ENCODE results near the gene TPK1.

TPK1 gene

DNA sequence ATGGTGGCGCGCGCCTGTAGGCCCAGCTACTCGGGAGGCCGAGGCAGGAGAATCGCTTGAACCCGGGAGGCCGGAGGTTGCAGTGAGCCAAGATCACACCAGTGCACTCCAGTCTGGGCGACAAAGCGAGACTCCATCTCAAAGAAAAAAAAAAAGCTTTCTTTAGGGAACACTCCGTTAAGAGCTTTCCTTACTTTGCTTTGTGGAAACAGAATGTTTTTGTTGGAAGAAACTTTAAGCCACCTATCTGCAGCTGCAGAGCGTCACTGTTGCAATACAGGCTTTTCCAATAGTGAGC, 641 bp upstream of the TPK1 start:
- TF ChIP-seq, protein P1, sequence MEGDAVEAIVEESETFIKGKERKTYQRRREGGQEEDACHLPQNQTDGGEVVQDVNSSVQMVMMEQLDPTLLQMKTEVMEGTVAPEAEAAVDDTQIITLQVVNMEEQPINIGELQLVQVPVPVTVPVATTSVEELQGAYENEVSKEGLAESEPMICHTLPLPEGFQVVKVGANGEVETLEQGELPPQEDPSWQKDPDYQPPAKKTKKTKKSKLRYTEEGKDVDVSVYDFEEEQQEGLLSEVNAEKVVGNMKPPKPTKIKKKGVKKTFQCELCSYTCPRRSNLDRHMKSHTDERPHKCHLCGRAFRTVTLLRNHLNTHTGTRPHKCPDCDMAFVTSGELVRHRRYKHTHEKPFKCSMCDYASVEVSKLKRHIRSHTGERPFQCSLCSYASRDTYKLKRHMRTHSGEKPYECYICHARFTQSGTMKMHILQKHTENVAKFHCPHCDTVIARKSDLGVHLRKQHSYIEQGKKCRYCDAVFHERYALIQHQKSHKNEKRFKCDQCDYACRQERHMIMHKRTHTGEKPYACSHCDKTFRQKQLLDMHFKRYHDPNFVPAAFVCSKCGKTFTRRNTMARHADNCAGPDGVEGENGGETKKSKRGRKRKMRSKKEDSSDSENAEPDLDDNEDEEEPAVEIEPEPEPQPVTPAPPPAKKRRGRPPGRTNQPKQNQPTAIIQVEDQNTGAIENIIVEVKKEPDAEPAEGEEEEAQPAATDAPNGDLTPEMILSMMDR (IDR thresholded peaks at IDR 0.05) = no peak

DNA sequence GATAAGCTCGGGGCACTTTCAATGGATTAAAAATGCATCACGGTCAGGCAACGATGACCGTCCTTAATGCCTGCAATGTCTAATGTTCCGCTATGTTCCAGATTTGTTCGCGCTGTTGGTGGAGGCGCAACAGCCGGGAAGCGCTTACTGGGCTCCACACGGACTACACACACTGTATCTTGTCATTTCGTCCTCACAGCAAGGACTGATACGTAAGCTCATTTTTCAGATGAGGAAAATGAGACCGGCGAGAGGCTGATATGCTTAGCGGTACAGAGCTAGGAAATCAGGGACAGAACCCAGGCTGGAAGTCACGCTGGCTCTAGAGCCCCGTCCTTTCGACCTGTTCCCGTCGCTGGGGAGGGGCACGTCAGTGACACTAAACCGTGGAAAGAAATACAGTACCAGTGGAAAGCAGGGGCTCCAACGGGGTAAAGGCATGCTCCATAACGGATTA, 670 bp downstream of the TPK1 start:
- TF ChIP-seq, protein P1 (IDR thresholded peaks at IDR 0.05) = no peak

DNA sequence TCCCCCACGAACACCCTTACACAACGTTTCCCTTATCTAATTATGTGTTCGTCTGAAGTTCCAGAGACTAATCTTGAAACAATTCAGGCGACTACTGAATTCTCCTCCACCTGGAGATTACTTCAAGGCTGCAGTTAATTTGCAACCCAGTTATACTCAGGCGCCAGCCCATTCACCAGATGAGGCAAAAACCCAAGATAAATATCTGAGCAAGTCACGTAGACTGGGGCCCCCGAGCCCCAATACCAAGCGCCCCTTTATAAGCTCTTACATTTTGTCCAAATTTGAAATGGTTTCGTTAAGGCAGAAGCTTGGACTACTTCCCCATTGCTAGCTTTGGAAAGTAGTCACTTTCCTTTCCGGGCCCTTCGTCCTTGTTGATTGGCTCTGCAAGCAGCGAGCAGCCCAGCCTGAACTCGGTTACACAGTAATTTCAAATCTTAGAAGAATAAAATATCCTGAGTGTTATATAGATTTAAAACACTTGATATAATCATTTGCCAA, 1.2 kb downstream of the TPK1 start:
- TF ChIP-seq, protein P1 (IDR thresholded peaks at IDR 0.05) = no peak

DNA sequence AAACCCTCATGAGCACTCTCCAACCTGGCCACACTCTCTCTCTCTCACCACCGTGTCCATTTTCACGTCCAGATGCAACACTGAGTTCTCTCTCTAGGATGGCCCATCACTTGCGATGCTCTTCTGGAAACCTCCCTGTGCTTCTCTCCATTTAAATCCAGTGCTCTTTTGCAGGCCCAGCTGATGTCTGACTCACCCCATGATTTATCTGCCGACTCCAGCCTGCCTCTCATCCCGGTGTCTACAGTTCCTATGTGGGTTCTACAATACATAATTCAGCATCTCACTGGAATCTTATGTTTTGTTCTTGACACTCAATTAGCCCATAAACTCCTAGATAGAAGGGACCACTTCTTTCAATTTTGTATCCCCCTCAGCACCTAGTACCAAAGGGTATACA, 5.0 kb downstream of the TPK1 start:
- TF ChIP-seq, protein P1 (IDR thresholded peaks at IDR 0.05) = no peak

DNA sequence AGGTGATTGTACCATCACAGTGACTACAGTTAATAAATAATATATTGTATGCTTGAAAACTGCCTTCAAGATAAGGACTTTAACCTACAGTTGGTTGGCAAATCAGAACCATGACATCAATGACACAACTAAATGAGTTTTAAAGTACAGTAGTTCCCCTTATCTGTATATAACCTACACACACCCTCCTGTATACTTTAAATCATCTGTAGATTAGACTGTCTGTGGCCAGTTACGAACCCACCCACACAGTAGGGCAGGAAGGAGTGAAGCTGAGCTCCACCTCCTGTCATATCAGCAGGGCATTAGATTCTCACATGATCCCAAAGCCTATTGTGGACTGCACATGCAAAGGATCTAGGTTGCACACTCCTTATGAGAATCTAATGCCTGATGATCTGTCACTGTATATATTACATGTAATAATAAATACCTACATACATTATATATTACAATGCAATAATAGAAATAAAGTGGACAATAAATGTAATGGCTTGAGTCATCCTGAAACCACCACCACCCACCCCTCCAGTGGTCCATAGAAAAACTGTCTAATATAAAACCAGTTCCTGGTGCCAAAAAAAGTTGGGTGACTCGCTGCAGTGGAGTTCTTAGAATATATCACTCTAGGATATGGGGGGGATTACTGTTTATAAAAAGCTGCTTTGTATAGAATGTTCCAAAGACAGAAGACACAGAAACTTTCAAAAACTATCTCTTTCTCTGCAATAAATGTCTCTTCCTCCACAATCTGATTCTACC, 5.6 kb downstream of the TPK1 start:
- TF ChIP-seq, protein P1 (IDR thresholded peaks at IDR 0.05) = no peak

DNA sequence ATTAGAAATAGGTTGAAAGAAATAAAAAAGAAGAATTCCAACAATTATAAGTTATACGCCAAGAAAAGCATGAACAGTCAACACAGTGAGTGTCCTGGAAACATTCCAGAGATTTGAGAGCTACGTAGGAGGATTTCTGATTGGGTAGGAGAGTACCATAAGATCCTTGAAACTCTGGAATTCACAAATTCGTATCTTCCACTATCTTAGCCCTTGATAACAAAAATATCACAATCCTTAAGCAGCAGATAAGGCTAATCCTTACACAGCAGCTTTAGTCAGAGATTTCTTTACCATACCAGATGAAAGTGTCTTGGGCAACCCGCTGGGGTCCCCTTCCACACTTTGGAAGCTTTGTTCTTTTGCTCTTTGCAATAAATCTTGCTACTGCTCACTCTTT, 8.2 kb downstream of the TPK1 start:
- TF ChIP-seq, protein P1 (IDR thresholded peaks at IDR 0.05) = no peak

DNA sequence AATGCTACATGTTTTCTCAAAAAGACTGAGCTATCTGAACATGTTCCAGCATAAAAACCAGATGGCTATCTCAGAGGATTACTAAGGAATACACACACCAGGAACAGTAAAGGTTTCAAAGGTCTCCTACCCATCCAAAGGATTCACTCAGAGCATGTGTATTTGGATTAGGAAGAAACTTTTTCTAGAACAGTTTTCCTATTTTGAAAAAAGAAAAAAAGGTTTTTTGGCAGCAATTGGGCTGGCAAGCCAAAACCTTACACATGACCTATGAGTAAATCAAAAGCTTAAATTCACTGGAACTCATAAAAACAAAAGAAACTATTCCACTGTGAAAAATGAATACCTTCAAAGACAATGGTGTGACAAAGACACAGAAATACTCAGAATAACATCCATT, 9.6 kb downstream of the TPK1 start:
- TF ChIP-seq, protein P1 (IDR thresholded peaks at IDR 0.05) = no peak

DNA sequence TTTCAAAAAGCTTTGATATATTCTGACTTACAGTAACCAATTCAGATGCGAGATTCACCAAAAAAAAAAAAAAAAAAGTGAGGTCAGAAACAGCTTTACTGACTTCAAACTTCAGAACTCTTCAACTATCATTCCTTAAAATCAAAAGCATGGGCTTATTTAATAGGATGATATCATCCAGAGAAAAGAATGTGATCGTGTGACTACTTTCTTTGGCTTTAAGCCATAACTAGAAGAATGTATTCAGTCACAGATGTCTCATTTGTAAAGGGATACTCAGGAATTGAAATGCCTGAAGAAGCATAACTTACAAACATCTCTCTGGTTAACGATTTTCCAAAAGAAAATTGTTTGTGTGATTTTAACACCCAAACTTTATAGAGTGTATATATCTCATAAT, 11.5 kb downstream of the TPK1 start:
- TF ChIP-seq, protein P1 (IDR thresholded peaks at IDR 0.05) = no peak
